ENCODE data around the gene UBE3D. TPM values are rescaled to one million over a fixed set of nuclear protein-coding genes. Genes with fewer than 3 reads are reported as not detected.

Gene UBE3D
- total RNA-seq, 1 donor from 2014 or later: 11.3 TPM

DNA sequence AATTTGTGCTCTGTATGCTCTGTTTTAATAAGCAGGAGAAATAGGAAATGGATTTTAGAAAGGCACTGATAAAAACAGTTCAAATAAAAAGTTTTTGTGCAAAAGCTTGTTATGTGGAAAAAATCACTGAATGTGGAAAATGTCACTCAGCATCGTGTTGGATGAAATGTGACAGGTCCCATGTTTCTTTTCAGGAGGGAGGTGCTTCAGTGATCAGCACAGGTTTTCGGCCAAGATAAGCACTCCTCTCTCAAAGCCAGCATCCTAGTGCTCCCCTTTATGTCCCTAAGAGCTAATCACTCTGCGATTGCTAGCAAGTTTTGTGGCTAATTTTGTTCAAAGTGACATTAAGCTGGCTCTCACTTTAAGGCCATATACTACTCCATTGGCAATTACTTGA, 12.0 kb downstream of the UBE3D start:
- FAIRE-seq: peak; percentile 47
- TF ChIP-seq, protein P1, sequence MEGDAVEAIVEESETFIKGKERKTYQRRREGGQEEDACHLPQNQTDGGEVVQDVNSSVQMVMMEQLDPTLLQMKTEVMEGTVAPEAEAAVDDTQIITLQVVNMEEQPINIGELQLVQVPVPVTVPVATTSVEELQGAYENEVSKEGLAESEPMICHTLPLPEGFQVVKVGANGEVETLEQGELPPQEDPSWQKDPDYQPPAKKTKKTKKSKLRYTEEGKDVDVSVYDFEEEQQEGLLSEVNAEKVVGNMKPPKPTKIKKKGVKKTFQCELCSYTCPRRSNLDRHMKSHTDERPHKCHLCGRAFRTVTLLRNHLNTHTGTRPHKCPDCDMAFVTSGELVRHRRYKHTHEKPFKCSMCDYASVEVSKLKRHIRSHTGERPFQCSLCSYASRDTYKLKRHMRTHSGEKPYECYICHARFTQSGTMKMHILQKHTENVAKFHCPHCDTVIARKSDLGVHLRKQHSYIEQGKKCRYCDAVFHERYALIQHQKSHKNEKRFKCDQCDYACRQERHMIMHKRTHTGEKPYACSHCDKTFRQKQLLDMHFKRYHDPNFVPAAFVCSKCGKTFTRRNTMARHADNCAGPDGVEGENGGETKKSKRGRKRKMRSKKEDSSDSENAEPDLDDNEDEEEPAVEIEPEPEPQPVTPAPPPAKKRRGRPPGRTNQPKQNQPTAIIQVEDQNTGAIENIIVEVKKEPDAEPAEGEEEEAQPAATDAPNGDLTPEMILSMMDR (IDR thresholded peaks at IDR 0.05; ENCODE audit: insufficient read depth, low read length, severe bottlenecking): no peak
- DNase-seq (ENCODE audit: low read depth): no peak
- Histone ChIP-seq H3K4me3 (ENCODE audit: low read depth, low read length) (no peak overlapping the region), H3K27me3 (ENCODE audit: control insufficient read depth, insufficient read depth, low read length) (no peaks in the 10 kb centered on the region), H3K36me3 (ENCODE audit: control insufficient read depth, insufficient read depth, low read length) (peaks cover 4% of the 10 kb centered on the region)

DNA sequence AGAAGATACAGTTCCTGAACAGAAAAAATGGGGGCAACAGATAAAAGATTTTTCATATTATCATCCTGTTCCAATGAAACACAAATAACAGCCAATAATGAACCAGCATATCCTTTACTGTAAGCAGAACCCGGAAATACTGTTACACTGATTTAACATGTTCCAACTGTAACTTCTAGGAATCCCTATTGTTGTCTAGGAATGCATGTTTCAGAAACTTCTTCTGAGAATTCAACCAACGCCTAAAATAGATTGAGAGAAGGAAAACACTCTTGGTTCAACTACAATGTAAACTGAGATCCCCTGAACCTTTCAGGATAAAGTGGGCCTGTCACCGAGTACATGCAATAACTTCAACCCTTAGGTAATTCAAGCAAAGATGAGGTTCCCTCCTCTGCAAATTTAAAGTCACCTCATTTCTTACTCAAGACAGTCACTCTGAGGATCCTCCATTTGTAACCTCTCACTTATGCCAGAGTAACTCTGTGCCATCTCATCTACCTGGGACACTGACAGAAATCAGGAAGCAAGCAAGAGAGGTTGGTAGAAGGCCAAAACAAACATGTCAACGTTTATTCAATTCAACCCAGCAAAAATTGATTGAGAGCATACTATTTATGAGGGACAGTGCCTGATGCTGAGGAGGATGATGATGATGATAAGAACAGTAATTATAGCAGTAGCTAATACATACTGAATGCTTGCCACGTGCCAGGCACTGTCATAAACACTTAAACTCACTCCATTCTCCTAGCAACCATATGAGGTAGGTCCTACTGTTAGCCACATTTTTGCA, 14.1 kb downstream of the UBE3D start:
- FAIRE-seq (no peak), DNase-seq (ENCODE audit: low read depth) (no peak)
- Histone ChIP-seq H3K36me3 (ENCODE audit: control insufficient read depth, insufficient read depth, low read length) (peaks cover 4% of the 10 kb centered on the region), H3K27me3 (ENCODE audit: control insufficient read depth, insufficient read depth, low read length) (no peaks in the 10 kb centered on the region), H3K4me3 (ENCODE audit: low read depth, low read length) (no peak overlapping the region)
- TF ChIP-seq, protein P1 (IDR thresholded peaks at IDR 0.05; ENCODE audit: insufficient read depth, low read length, severe bottlenecking): no peak

DNA sequence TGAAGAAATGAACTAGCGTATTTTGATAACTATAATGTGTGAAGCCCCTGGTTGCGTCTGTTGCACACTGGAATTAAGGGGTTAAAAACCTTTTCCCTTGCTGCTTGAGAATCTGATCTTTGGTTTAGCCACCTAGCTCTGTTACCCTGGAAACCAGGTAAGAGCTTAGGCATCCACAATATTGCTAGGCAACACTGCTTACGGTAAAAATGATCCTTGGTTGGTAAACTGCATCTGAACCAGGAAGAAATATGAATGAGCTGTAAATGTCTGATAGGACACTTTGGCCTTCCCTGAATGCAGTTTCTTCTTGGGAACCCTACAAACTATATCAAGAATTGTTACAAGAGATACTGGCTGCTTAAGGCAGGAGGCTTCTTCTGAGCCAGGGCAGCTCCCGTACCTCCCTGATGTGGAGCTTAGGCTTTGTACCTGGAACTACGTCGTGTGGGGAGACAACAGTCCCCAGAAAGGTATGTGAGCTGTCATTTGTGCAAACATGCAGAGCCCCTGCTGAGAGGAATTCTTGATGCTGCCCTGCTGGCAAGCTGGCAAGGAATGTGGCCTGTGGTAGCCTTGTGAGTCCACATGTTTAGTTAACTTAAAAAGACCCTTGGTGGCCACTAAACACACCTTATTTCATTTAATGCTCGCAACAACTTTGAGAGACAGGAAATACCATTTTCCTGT, 18.4 kb downstream of the UBE3D start:
- FAIRE-seq: no peak
- Histone ChIP-seq H3K4me3 (ENCODE audit: low read depth, low read length) (no peak overlapping the region), H3K27me3 (ENCODE audit: control insufficient read depth, insufficient read depth, low read length) (no peaks in the 10 kb centered on the region), H3K36me3 (ENCODE audit: control insufficient read depth, insufficient read depth, low read length) (no peaks in the 10 kb centered on the region)
- no peak for DNase-seq (ENCODE audit: low read depth)
- TF ChIP-seq, protein P1 (IDR thresholded peaks at IDR 0.05; ENCODE audit: insufficient read depth, low read length, severe bottlenecking): no peak

DNA sequence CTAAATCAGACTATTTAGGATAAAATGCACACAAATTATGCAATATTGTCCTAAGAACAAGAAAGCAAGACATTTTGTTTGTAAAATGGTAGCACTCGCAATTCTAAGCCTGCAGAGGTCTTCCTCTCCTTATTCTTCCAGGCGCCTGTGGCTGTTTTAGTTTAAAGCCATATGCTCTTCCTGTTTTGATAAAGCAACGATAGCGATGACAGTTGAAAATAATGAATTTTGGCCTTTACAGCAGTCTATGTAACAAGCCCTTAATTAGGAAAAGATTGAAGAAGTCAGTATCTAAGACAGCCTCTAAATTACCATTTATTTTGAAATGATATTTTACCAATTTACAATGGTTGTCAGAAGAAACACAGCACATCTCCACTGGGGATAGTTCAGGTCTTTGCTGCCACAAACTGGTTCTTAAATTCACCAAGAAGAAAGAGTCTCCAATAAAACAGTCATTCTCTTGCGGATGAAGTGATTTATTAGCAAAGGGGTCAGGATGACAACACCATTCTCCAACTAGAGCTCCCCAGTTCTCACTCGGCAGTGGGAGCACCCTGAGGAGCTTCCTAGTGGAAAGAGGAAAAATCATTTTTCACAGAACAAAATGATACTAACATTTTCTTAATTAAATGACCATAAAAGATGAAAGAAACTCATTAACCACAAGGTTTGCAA, 21.4 kb downstream of the UBE3D start:
- Histone ChIP-seq H3K36me3 (ENCODE audit: control insufficient read depth, insufficient read depth, low read length) (no peaks in the 10 kb centered on the region), H3K27me3 (ENCODE audit: control insufficient read depth, insufficient read depth, low read length) (no peaks in the 10 kb centered on the region), H3K4me3 (ENCODE audit: low read depth, low read length) (no peak overlapping the region)
- no peak for DNase-seq (ENCODE audit: low read depth)
- TF ChIP-seq, protein P1 (IDR thresholded peaks at IDR 0.05; ENCODE audit: insufficient read depth, low read length, severe bottlenecking): no peak
- FAIRE-seq: no peak

DNA sequence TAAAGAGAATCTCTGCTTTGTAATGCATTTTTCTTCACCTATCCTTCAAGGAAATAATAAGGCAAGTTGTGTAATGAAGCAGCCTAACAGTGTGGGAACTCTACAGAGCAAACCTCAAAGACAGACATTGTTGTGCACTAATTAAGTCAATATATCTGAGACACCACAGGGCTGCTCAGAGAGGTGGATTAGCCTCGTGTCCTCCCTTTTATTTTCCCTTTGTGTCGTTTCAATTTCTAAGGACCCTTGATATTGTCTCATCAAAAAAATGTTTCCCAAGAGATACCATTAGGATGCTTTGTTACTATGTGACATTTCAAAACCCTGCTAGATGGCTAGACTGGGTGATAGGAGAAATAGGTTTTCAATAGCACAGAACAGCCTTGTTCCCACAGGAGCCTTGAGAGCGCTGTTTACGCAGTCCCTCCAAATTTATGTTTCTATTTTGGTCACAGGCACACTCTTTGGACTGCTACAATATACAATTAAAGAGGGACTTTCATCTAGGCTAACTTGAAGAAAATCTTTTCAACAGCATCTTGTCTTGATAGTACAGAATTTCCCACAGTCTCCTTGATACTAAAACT, 23.1 kb downstream of the UBE3D start:
- no peak overlapping the region for H3K4me3 ChIP-seq (ENCODE audit: low read depth, low read length)
- no peaks in the 10 kb centered on the region for H3K27me3 ChIP-seq (ENCODE audit: control insufficient read depth, insufficient read depth, low read length)
- no peaks in the 10 kb centered on the region for H3K36me3 ChIP-seq (ENCODE audit: control insufficient read depth, insufficient read depth, low read length)
- DNase-seq (ENCODE audit: low read depth) (no peak), FAIRE-seq (no peak)
- TF ChIP-seq, protein P1 (IDR thresholded peaks at IDR 0.05; ENCODE audit: insufficient read depth, low read length, severe bottlenecking): no peak

Data from bronchial epithelial cell (primary cell).